HepG2 (cell line): ENCODE measurements around the gene DNAJC12. TPM values are rescaled to one million over a fixed set of nuclear protein-coding genes. Genes with fewer than 3 reads are reported as not detected.

ENCODE experiments used
- AHR ChIP-seq: IDR thresholded peaks from 2 replicates; pipeline ENCODE4 v1.6.1; 2018; ENCODE audit warnings: missing genetic modification reagents, missing compliant biosample characterization
- ATF7-NPFF ChIP-seq: sonication (generic); formaldehyde crosslinking; IDR thresholded peaks from 2 replicates; pipeline ENCODE4 v1.8.1; 2023; ENCODE audit warnings: mild to moderate bottlenecking, low read depth, missing genetic modification reagents, moderate library complexity
- BORCS8-MEF2B ChIP-seq: sonication (generic); formaldehyde crosslinking; IDR thresholded peaks from 2 replicates; pipeline ENCODE4 v1.8.0; 2022; ENCODE audit warnings: mild to moderate bottlenecking, missing genetic modification reagents
- CREB3 ChIP-seq: sonication (generic); formaldehyde crosslinking; IDR thresholded peaks from 2 replicates; pipeline ENCODE4 v1.5.0; 2020; ENCODE audit warnings: missing genetic modification reagents
- E2F1 ChIP-seq: sonication (generic); formaldehyde crosslinking; IDR thresholded peaks from 2 replicates; pipeline ENCODE4 v1.5.0; 2020; ENCODE audit warnings: missing genetic modification reagents
- HDAC1 ChIP-seq: sonication (generic); formaldehyde crosslinking; IDR thresholded peaks from 2 replicates; pipeline ENCODE4 v1.5.1; 2020; ENCODE audit warnings: mild to moderate bottlenecking, missing genetic modification reagents
- HIVEP1 ChIP-seq: sonication (generic); formaldehyde crosslinking; IDR thresholded peaks from 2 replicates; pipeline ENCODE4 v1.4.0; 2020; ENCODE audit warnings: mild to moderate bottlenecking, missing genetic modification reagents
- HNRNPK ChIP-seq: fragments of 200-400 bp; formaldehyde crosslinking; IDR thresholded peaks from 2 replicates; pipeline ENCODE4 v1.6.1; 2018; ENCODE audit warnings: low read length, low read depth, moderate library complexity, mild to moderate bottlenecking; ENCODE audit not compliant: poor library complexity, severe bottlenecking
- SATB2 ChIP-seq: sonication (generic); formaldehyde crosslinking; IDR thresholded peaks from 2 replicates; pipeline ENCODE4 v1.5.0; 2020; ENCODE audit warnings: missing genetic modification reagents
- SOX6 ChIP-seq, 2 experiments: fragments of 450-650 bp in 1 of 2; sonication (generic) in 1 of 2; formaldehyde crosslinking in 1 of 2; IDR thresholded peaks; 2 replicates each; pipeline versions ENCODE4 v1.4.0 to v1.6.1; 2017 to 2020; ENCODE audit warnings: antibody characterized with exemption in 1 of 2, mild to moderate bottlenecking in 1 of 2, missing genetic modification reagents in 1 of 2
- U2AF1 ChIP-seq: fragments of 200-400 bp; formaldehyde crosslinking; optimal IDR thresholded peaks from 2 replicates; pipeline ENCODE3; 2017; ENCODE audit warnings: mild to moderate bottlenecking, low read depth, low read length
- XRCC5 ChIP-seq: fragments of 200-400 bp; formaldehyde crosslinking; optimal IDR thresholded peaks from 2 replicates; pipeline ENCODE3; 2017; ENCODE audit warnings: mild to moderate bottlenecking, low read length
- ZFP41 ChIP-seq: sonication (generic); formaldehyde crosslinking; IDR thresholded peaks from 2 replicates; pipeline ENCODE4 v1.4.0; 2020; ENCODE audit warnings: mild to moderate bottlenecking, missing genetic modification reagents, borderline replicate concordance
- ZFP90 ChIP-seq: sonication (generic); formaldehyde crosslinking; IDR thresholded peaks from 2 replicates; pipeline ENCODE4 v1.8.0; 2022; ENCODE audit warnings: missing genetic modification reagents, mild to moderate bottlenecking, inconsistent platforms, borderline replicate concordance
- ZNF282 ChIP-seq: fragments of 450-650 bp; IDR thresholded peaks from 2 replicates; pipeline ENCODE4 v1.6.1; 2018; ENCODE audit not compliant: partially characterized antibody
- ZNF326 ChIP-seq: sonication (generic); formaldehyde crosslinking; IDR thresholded peaks from 2 replicates; pipeline ENCODE4 v1.4.0; 2020; ENCODE audit warnings: missing genetic modification reagents, borderline replicate concordance
- ZNF556 ChIP-seq: sonication (generic); formaldehyde crosslinking; IDR thresholded peaks from 2 replicates; pipeline ENCODE4 v1.4.0; 2020; ENCODE audit warnings: mild to moderate bottlenecking, missing genetic modification reagents, borderline replicate concordance
- ZNF614 ChIP-seq: IDR thresholded peaks from 2 replicates; pipeline ENCODE4 v1.6.1; 2018; ENCODE audit warnings: missing biosample characterization, missing genetic modification reagents, inconsistent platforms, borderline replicate concordance
- ZNF615 ChIP-seq: sonication (generic); formaldehyde crosslinking; IDR thresholded peaks from 2 replicates; pipeline ENCODE4 v1.5.0; 2020; ENCODE audit warnings: mild to moderate bottlenecking, missing genetic modification reagents, borderline replicate concordance
- ZNF616 ChIP-seq: sonication (generic); formaldehyde crosslinking; IDR thresholded peaks from 2 replicates; pipeline ENCODE4 v1.5.0; 2020; ENCODE audit warnings: low read depth, mild to moderate bottlenecking, missing genetic modification reagents
- polyA plus RNA-seq, 8 experiments: library from polyadenylated mRNA; depleted of rRNA in 3 of 8; stranded (reverse) in 7 of 8; unstranded in 1 of 8; fragments of >200 nt; fragmentation: Illumina TruSeq in 4 of 8; extraction: Trizol in 4 of 8; gene quantifications; 2 replicates each; pipeline versions ENCODE4 v1.2.1 to v1.2.3, GENCODE V29; 2011 to 2016; ENCODE audit warnings: low read depth in 4 of 8, missing spikeins in 1 of 8, mixed read lengths in 1 of 8; ENCODE audit not compliant: insufficient read depth in 1 of 8
- total RNA-seq, 5 experiments: library from RNA; depleted of rRNA; stranded (reverse); fragments of >200 nt; fragmentation: Illumina TruSeq; extraction: Trizol; gene quantifications; 2 replicates each; pipeline ENCODE4 v1.2.3, GENCODE V29; 2016; ENCODE audit warnings: low read depth in 1 of 5
- TF ChIP-seq, protein P1 (sequence below): sonication (generic); formaldehyde crosslinking; IDR thresholded peaks from 2 replicates; pipeline ENCODE4 v1.4.0; 2020; ENCODE audit warnings: missing genetic modification reagents
- TF ChIP-seq, protein P2 (sequence below): sonication (generic); formaldehyde crosslinking; conservative IDR thresholded peaks from 2 replicates; pipeline ENCODE4 v1.8.0; 2022; ENCODE audit warnings: missing genetic modification reagents

Gene DNAJC12
- total and polyA plus RNA-seq, 2 of the 13 experiments (the other 11 are each of a cell fraction or from before 2014, with no cell fraction given): 11.6 to 43.9 TPM

DNA sequence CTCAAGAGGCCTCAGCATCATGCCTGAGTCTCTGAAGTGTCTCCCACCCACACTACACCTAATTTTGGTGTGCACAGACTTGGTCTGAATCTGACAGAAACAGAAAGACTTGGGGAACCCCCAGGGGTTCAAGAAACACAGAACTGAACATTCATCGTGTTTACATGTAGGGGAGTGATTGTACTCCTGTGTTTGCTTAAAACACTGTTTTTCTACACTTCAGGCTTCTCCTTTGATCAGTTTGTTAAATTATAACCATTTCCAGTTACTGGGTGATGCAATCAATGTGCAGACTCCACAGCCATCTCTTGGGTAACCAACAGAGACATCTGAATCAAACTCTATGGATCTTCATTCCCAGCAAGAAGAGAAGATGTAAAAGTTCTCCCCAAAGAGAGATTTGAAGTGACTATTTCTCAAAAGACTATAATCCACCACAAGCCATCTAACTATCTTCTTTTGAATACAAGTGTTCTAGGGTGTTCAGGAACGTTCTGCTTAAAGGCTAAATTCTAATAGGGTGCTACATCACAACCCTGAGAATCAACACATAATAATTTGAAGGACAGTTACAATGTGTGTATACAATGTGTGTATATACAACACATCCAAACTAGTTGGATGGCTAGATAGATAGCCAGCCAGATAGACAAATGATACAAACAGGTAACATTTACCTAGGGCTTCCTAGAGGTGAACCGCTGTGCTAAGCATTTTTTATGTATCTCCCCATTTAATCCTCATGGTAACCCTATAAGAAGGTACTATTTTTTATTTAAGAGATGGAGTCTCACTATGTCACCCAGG is 34.2 kb downstream of the DNAJC12 start (continued):
- TF ChIP-seq, protein P1, sequence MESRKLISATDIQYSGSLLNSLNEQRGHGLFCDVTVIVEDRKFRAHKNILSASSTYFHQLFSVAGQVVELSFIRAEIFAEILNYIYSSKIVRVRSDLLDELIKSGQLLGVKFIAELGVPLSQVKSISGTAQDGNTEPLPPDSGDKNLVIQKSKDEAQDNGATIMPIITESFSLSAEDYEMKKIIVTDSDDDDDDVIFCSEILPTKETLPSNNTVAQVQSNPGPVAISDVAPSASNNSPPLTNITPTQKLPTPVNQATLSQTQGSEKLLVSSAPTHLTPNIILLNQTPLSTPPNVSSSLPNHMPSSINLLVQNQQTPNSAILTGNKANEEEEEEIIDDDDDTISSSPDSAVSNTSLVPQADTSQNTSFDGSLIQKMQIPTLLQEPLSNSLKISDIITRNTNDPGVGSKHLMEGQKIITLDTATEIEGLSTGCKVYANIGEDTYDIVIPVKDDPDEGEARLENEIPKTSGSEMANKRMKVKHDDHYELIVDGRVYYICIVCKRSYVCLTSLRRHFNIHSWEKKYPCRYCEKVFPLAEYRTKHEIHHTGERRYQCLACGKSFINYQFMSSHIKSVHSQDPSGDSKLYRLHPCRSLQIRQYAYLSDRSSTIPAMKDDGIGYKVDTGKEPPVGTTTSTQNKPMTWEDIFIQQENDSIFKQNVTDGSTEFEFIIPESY (CRISPR knock-in tag): no peak
- TF ChIP-seq AHR (CRISPR knock-in tag): no peak; the same call in 1 of the 2 replicates
- no peak for TF ChIP-seq XRCC5
- no peak for TF ChIP-seq BORCS8-MEF2B (CRISPR knock-in tag)
- TF ChIP-seq ZNF614 (CRISPR knock-in tag): no peak; the same call in 1 of the 2 replicates
- TF ChIP-seq HDAC1 (CRISPR knock-in tag): peak; percentile 77
- TF ChIP-seq ZFP41 (CRISPR knock-in tag): no peak
- no peak for TF ChIP-seq ZNF616 (CRISPR knock-in tag)
- no peak for TF ChIP-seq CREB3
- no peak for TF ChIP-seq ZNF556
- TF ChIP-seq ZNF326 (CRISPR knock-in tag): no peak
- no peak for TF ChIP-seq ZNF282
- no peak for TF ChIP-seq ZFP90 (CRISPR knock-in tag)
- no peak for TF ChIP-seq HNRNPK
- no peak for TF ChIP-seq SOX6 (IDR thresholded peaks at IDR 0.05)
- TF ChIP-seq SOX6 (CRISPR knock-in tag; IDR thresholded peaks at IDR 0.05): peak; percentile 95
- TF ChIP-seq E2F1 (CRISPR knock-in tag): no peak
- TF ChIP-seq, protein P2, sequence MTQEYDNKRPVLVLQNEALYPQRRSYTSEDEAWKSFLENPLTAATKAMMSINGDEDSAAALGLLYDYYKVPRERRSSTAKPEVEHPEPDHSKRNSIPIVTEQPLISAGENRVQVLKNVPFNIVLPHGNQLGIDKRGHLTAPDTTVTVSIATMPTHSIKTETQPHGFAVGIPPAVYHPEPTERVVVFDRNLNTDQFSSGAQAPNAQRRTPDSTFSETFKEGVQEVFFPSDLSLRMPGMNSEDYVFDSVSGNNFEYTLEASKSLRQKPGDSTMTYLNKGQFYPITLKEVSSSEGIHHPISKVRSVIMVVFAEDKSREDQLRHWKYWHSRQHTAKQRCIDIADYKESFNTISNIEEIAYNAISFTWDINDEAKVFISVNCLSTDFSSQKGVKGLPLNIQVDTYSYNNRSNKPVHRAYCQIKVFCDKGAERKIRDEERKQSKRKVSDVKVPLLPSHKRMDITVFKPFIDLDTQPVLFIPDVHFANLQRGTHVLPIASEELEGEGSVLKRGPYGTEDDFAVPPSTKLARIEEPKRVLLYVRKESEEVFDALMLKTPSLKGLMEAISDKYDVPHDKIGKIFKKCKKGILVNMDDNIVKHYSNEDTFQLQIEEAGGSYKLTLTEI (CRISPR knock-in tag): no peak
- TF ChIP-seq HIVEP1: no peak
- TF ChIP-seq ZNF615 (CRISPR knock-in tag): no peak
- TF ChIP-seq SATB2 (CRISPR knock-in tag): no peak
- TF ChIP-seq U2AF1: no peak
- TF ChIP-seq ATF7-NPFF (CRISPR knock-in tag): no peak
